IMR-90 (cell line): ENCODE measurements around the gene ROM1. TPM values are rescaled to one million over a fixed set of nuclear protein-coding genes. Genes with fewer than 3 reads are reported as not detected.

Experiments used
- ATAC-seq: fragments of 200-7000 bp; cut with Tn5 transposase; 2 replicates; pipeline ENCODE4 v1.9.1; 2020; ENCODE audit warnings: low read depth, mild to moderate bottlenecking, moderate library complexity
- BruUV-seq: library from RNA; stranded (reverse); fragments of 400-500 nt; replicated peaks from 2 replicates; lab custom pipeline; 2021; lab: Mats Ljungman, UMichigan
- CTCF ChIA-PET: fragments of 300-600 bp; formaldehyde crosslinking; extraction: SDS; loops from one replicate; lab custom pipeline; 2021; ENCODE audit warnings: antibody characterized with exemption; lab: Yijun Ruan, JAX
- POLR2A ChIA-PET: fragments of 300-600 bp; sonication (Branson Sonifier 250); formaldehyde crosslinking; loops from one replicate; lab custom pipeline; 2022; ENCODE audit warnings: antibody characterized with exemption; ENCODE audit not compliant: unreplicated experiment; lab: Charles Lee
- DNase-seq: peaks from one replicate; pipeline ENCODE4 v3.0.0; 2013
- H2AFZ ChIP-seq: replicated peaks from 2 replicates; pipeline ENCODE3; 2013; ENCODE audit warnings: low read length, mild to moderate bottlenecking; ENCODE audit not compliant: poor library complexity
- H2AK5ac ChIP-seq: 2 replicates; pipeline ENCODE4 v1.6.1; 2013; ENCODE audit warnings: low read depth, low read length, inconsistent platforms
- H2AK9ac ChIP-seq: replicated peaks from 2 replicates; pipeline ENCODE3; 2013; ENCODE audit warnings: mild to moderate bottlenecking, low read depth, low read length, moderate library complexity; ENCODE audit not compliant: poor library complexity
- H2BK120ac ChIP-seq: 2 replicates; pipeline ENCODE4 v1.6.1; 2013; ENCODE audit warnings: low read depth, low read length, inconsistent platforms
- H2BK15ac ChIP-seq: 3 replicates; pipeline ENCODE4 v1.6.1; 2013; ENCODE audit warnings: low read depth, low read length, inconsistent platforms
- H2BK20ac ChIP-seq: 2 replicates; pipeline ENCODE4 v1.6.1; 2013; ENCODE audit warnings: low read depth, mild to moderate bottlenecking, inconsistent platforms, low read length, moderate library complexity
- H2BK5ac ChIP-seq: 2 replicates; pipeline ENCODE4 v1.6.1; 2013; ENCODE audit warnings: mild to moderate bottlenecking, low read depth, low read length, inconsistent platforms; ENCODE audit not compliant: poor library complexity, severe bottlenecking
- H3K14ac ChIP-seq: replicated peaks from 2 replicates; pipeline ENCODE4 v1.6.1; 2013; ENCODE audit warnings: low read depth, low read length, inconsistent platforms
- H3K18ac ChIP-seq: 2 replicates; pipeline ENCODE4 v1.6.1; 2013; ENCODE audit warnings: low read depth, low read length, control low read depth
- H3K23ac ChIP-seq: 2 replicates; pipeline ENCODE4 v1.6.1; 2013; ENCODE audit warnings: low read depth, low read length, inconsistent platforms
- H3K27ac ChIP-seq: 2 replicates; pipeline ENCODE4 v1.5.1; 2013; ENCODE audit warnings: mild to moderate bottlenecking, control low read depth, low read length; ENCODE audit not compliant: insufficient read depth
- H3K27me3 ChIP-seq: 2 replicates; pipeline ENCODE4 v1.6.1; 2013; ENCODE audit warnings: low read length; ENCODE audit not compliant: control insufficient read depth, insufficient read depth
- H3K36me3 ChIP-seq: 2 replicates; pipeline ENCODE4 v1.6.1; 2013; ENCODE audit warnings: low read length, mixed read lengths; ENCODE audit not compliant: control insufficient read depth, insufficient read depth
- H3K4ac ChIP-seq: 2 replicates; pipeline ENCODE4 v1.6.1; 2013; ENCODE audit warnings: low read depth, low read length, inconsistent platforms
- H3K4me1 ChIP-seq: 2 replicates; pipeline ENCODE4 v1.6.1; 2013; ENCODE audit warnings: low read length, mixed read lengths; ENCODE audit not compliant: control insufficient read depth, insufficient read depth
- H3K4me2 ChIP-seq: 2 replicates; pipeline ENCODE4 v1.6.1; 2013; ENCODE audit warnings: low read depth, mild to moderate bottlenecking, control low read depth, low read length, moderate library complexity
- H3K4me3 ChIP-seq: 2 replicates; pipeline ENCODE4 v1.5.1; 2013; ENCODE audit warnings: low read depth, mild to moderate bottlenecking, control low read depth, low read length, moderate library complexity; ENCODE audit not compliant: insufficient read depth
- H3K56ac ChIP-seq: 2 replicates; pipeline ENCODE4 v1.6.1; 2013; ENCODE audit warnings: low read length, inconsistent platforms; ENCODE audit not compliant: insufficient read depth; ENCODE audit errors: extremely low read depth
- H3K79me1 ChIP-seq, 2 experiments: 2 replicates each; pipeline ENCODE4 v1.6.1; 2013; ENCODE audit warnings: low read length in 2 of 2, inconsistent platforms in 1 of 2, low read depth in 1 of 2
- H3K9ac ChIP-seq: 2 replicates; pipeline ENCODE4 v1.6.1; 2013; ENCODE audit warnings: low read depth, low read length, control low read depth
- H3K9me1 ChIP-seq: 2 replicates; pipeline ENCODE4 v1.6.1; 2013; ENCODE audit warnings: low read length, inconsistent platforms; ENCODE audit not compliant: insufficient read depth
- H3K9me3 ChIP-seq: 2 replicates; pipeline ENCODE4 v1.6.1; 2013; ENCODE audit warnings: low read length; ENCODE audit not compliant: control insufficient read depth, insufficient read depth
- H4K20me1 ChIP-seq: 2 replicates; pipeline ENCODE4 v1.6.1; 2013; ENCODE audit warnings: low read length, inconsistent platforms; ENCODE audit not compliant: insufficient read depth
- H4K5ac ChIP-seq: 2 replicates; pipeline ENCODE4 v1.6.1; 2013; ENCODE audit warnings: mild to moderate bottlenecking, low read depth, low read length, control low read depth
- H4K8ac ChIP-seq, 2 experiments: 2 replicates each; pipeline ENCODE4 v1.6.1; 2013; ENCODE audit warnings: low read depth in 2 of 2, low read length in 2 of 2, control low read depth in 1 of 2, inconsistent platforms in 1 of 2
- H4K91ac ChIP-seq: 2 replicates; pipeline ENCODE4 v1.6.1; 2013; ENCODE audit warnings: low read depth, low read length, inconsistent platforms; ENCODE audit not compliant: insufficient read depth
- FOS ChIP-seq: fragments of 150-350 bp; IDR thresholded peaks from 2 replicates; pipeline ENCODE4 v1.6.1; 2016; ENCODE audit warnings: low read depth, low read length
- MXI1 ChIP-seq: IDR thresholded peaks from 2 replicates; pipeline ENCODE4 v1.6.1; 2012; ENCODE audit warnings: low read depth, mild to moderate bottlenecking, low read length, moderate library complexity, borderline replicate concordance
- SMC3 ChIP-seq: fragments of 150-350 bp; IDR thresholded peaks from 2 replicates; pipeline ENCODE4 v1.6.1; 2016; ENCODE audit warnings: low read depth, mild to moderate bottlenecking, antibody characterized with exemption, low read length, moderate library complexity
- WGBS, 2 experiments: methylation state at CpG; one replicate each; pipeline versions ENCODE4 v1.1.5 to v1.1.7; 2013; ENCODE audit warnings: missing lambda C conversion rate in 2 of 2; ENCODE audit not compliant: insufficient read length in 1 of 2; ENCODE audit errors: extremely low coverage in 2 of 2; 5-methylcytosine and 5-hydroxymethylcytosine counted together
- dilution Hi-C: fragments of 300-500 bp; cut with HindIII; formaldehyde crosslinking; loops from one replicate; pipeline ENCODE4 v1.14.3; 2018; ENCODE audit warnings: low sequenced_read_pairs; ENCODE audit not compliant: unreplicated experiment
- in situ Hi-C: fragments of 300-500 bp; cut with MboI; formaldehyde crosslinking; loops from 3 replicates; pipeline ENCODE4 v1.14.3; 2019; ENCODE audit warnings: low sequenced_read_pairs, inconsistent platforms, mixed read lengths
- intact Hi-C: fragments of 100-400 bp; cut with micrococcal nuclease; formaldehyde crosslinking; loops from 2 replicates; pipeline ENCODE4 v1.10.0; 2022
- polyA plus RNA-seq, 3 experiments: library from polyadenylated mRNA; depleted of rRNA; stranded (reverse); fragments of >200 nt; gene quantifications; 2 replicates each; pipeline ENCODE4 v1.2.3, GENCODE V29; 2012; ENCODE audit warnings: low replicate concordance in 1 of 3
- total RNA-seq: library from RNA; depleted of rRNA; stranded (reverse); fragments of >200 nt; gene quantifications from 2 replicates; pipeline ENCODE4 v1.2.3, GENCODE V29; 2012

The ROM1 gene
- total and polyA plus RNA-seq, 2 of the 4 experiments (the other 2 are of a cell fraction), result 2.2 to 2.5 TPM

DNA sequence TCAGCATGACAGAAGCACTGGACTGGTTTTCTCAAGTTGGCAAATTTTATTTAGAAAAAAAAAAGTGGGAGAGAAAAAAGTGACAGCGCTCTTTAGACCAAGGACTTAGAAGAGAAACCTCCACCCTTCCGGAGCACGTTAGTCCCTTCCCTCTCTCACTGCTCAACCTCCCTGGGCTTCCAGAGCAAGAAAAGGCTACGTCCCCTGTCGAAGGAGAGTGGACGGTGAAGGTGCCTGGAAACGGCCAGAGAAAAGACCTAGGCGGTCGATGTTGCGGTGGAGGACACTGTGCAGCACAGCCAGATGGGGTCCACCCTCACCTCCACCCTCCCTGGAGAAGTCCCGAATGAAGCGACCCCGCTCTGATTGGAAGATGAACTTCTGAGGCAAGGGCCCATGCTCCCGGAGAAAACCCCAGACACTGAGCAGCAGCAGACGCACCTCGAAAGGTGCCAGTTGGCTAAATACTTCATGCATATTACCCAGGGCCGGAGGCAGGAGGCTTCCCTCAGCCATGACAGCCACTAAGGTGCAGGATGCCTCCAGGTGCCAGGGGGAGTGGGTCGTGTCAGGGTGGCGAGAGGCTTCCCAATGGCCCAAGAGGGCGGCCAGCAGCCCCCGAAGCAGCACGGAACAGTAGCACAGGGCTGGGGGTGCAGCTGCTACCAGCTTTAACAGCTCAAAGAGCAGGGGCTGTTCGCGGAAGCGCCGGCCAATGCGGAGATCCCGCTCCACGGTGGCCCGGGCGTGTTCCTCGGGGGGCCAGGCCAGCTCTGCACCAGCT is 34.0 kb downstream of the ROM1 start:
- Histone ChIP-seq H2AFZ (no peak overlapping the region), H3K36me3 (peaks cover 36% of the 10 kb centered on the region), H3K27me3 (no peaks in the 10 kb centered on the region), H3K18ac (no peak overlapping the region), H4K8ac (no peak overlapping the region; a peak in 1 of 4 replicates), H3K9me1 (peaks cover 7% of the 10 kb centered on the region; the same call in 1 of the 2 replicates), H2AK9ac (no peak overlapping the region), H3K4me2 (peak overlapping the region; percentile 44), H4K5ac (no peak overlapping the region), H3K27ac (no peak overlapping the region), H4K20me1 (peaks cover 17% of the 10 kb centered on the region), H2BK20ac (no peak overlapping the region), H3K4me3 (no peak overlapping the region), H3K79me1 (peaks cover 5 to 54% of the 10 kb centered on the region in 2 experiments), H3K4me1 (peaks cover 6% of the 10 kb centered on the region; the same call in 1 of the 2 replicates), H3K14ac (no peak overlapping the region), H3K9me3 (no peaks in the 10 kb centered on the region), H3K56ac (no peak overlapping the region), H4K91ac (no peak overlapping the region), H3K4ac (no peak overlapping the region), H2BK15ac (no peak overlapping the region), H2BK120ac (no peak overlapping the region), H2AK5ac (no peak overlapping the region), H3K9ac (no peak overlapping the region), H3K23ac (no peak overlapping the region), H2BK5ac (no peak overlapping the region)
- no TSS peak for BruUV-seq
- ChIA-PET POLR2A (interaction anchor here (0.8 kb wide), 1 partner anchor 73 kb away, joined by 3 read pairs; the partner anchor contains the start of gene EEF1G), CTCF (no interaction called here)
- in situ Hi-C loops (no loop called here), intact Hi-C loops (no loop called here), dilution Hi-C loops (no loop called here)
- ATAC-seq, result no peak
- WGBS, 2 experiments, result 77% methylated on average over 8 of the region's 32 CpGs; no CpG with 5 or more reads in 1 of the 2 experiments
- TF ChIP-seq MXI1 (peak; percentile 94; the same call in 1 of the 2 replicates), SMC3 (no peak), FOS (no peak)
- no peak for DNase-seq
